ENCODE data around the gene FGF4. TPM values are rescaled to one million over a fixed set of nuclear protein-coding genes. Genes with fewer than 3 reads are reported as not detected.

The FGF4 gene
- total and polyA plus RNA-seq, 2 donors (not counting 3 experiments of a cell fraction or from before 2014, with no cell fraction given), result not detected

- peaks cover 44% of the 10 kb centered on the region in 2 experiments for H3K27me3 ChIP-seq (ENCODE audit: control insufficient read depth in 2 of 2, insufficient read depth in 2 of 2, low read length in 2 of 2)
- no peak within 1 kb of the TSS for H3K4me3 ChIP-seq (replicated peaks in 1 of 3; ENCODE audit: insufficient read depth in 1 of 3, low read depth in 1 of 3, low read length in 3 of 3)
- H3K36me3 ChIP-seq (ENCODE audit: control insufficient read depth in 2 of 2, extremely low read depth in 1 of 2, insufficient read depth in 2 of 2, low read length in 2 of 2), result no peaks in the 10 kb centered on the region
- no peak within 1 kb of the TSS for H3K4me2 ChIP-seq (ENCODE audit: insufficient read depth, low read length)
- DNase-seq (ENCODE audit: low read depth, low spot score) (no peak), FAIRE-seq (no peak)
- intact Hi-C loops (cut with micrococcal nuclease) (no loop called here), dilution Hi-C loops (cut with MboI; ENCODE audit: extremely low pct_ligation_motif_present, low sequenced_read_pairs) (no loop called here)
- no peaks in the 10 kb centered on the region for H3K4me1 ChIP-seq (ENCODE audit: control insufficient read depth, extremely low read depth, insufficient read depth, low read length)
- no peaks in the 10 kb centered on the region for H3K9me1 ChIP-seq (replicated peaks; ENCODE audit: control insufficient read depth, extremely low read depth, insufficient read depth, low read length)
- ChIA-PET CTCF (interaction anchor here (0.6 kb wide), 1 partner anchor 108 kb away, joined by 3 read pairs; no protein-coding TSS in a partner anchor), POLR2A (no interaction called here)
- no peak within 1 kb of the TSS for H2AFZ ChIP-seq (ENCODE audit: low read depth, low read length)
- no peak within 1 kb of the TSS for H3K27ac ChIP-seq (ENCODE audit: insufficient read depth, low read depth, low read length)
- H3K9me3 ChIP-seq (replicated peaks; ENCODE audit: control insufficient read depth, insufficient read depth, low read length), result no peaks in the 10 kb centered on the region
- no peak for TF ChIP-seq FOS (IDR thresholded peaks at IDR 0.05; ENCODE audit: borderline replicate concordance, insufficient read depth, low read length)
- no peak for TF ChIP-seq GATA2 (IDR thresholded peaks at IDR 0.05; ENCODE audit: insufficient read depth, insufficient read length, low read depth, low read length)
- TF ChIP-seq CTCF (IDR thresholded peaks at IDR 0.05; ENCODE audit: extremely low read depth in 1 of 2, insufficient read depth in 1 of 2, low read depth in 1 of 2, low read length in 2 of 2), result no peak
- TF ChIP-seq MAX (IDR thresholded peaks at IDR 0.05; ENCODE audit: insufficient read depth, insufficient read length), result no peak
- TF ChIP-seq POLR2AphosphoS5 (IDR thresholded peaks at IDR 0.05; ENCODE audit: insufficient read depth, low read depth, low read length), result no peak
- TF ChIP-seq JUN (IDR thresholded peaks at IDR 0.05; ENCODE audit: borderline replicate concordance, insufficient read depth, insufficient read length, low read depth), result no peak
- no peak for TF ChIP-seq POLR2A (IDR thresholded peaks at IDR 0.05; ENCODE audit: low read depth, low read length)
- TF ChIP-seq MYC (IDR thresholded peaks at IDR 0.05; ENCODE audit: low read depth, low read length), result no peak
- no peak for TF ChIP-seq EZH2 (IDR thresholded peaks at IDR 0.05; ENCODE audit: borderline replicate concordance, low read depth, low read length, severe bottlenecking)
- H3K79me2 ChIP-seq (ENCODE audit: control insufficient read depth, insufficient read depth, low read length), result no peaks in the 10 kb centered on the region
- no peak within 1 kb of the TSS for H3K9ac ChIP-seq (replicated peaks; ENCODE audit: extremely low read depth, insufficient read depth, low read length)
- H4K20me1 ChIP-seq (replicated peaks; ENCODE audit: control insufficient read depth, extremely low read depth, insufficient read depth, low read length), result no peaks in the 10 kb centered on the region
- no TSS peak for BruUV-seq (replicated peaks)
Observed at GRCh38 chr11:69818603-69819441, 43.7 kb upstream of the FGF4 start, which contains the start of gene FGF3. FGF3 (minus strand) TSS chr11:69819416; CDS start chr11:69818933, 483 bp downstream.

All from endothelial cell of umbilical vein (primary cell).